Lung (tissue), 12 donors: Measurements from ENCODE around the gene ZNF750. TPM values are rescaled to one million over a fixed set of nuclear protein-coding genes. Genes with fewer than 3 reads are reported as not detected.

Source experiments
- ATAC-seq: fragments of 200-7000 bp; cut with Tn5 transposase; one replicate; pipeline ENCODE4 v1.9.1; 2020; ENCODE audit warnings: moderate number of reproducible peaks; ENCODE audit not compliant: insufficient read depth, low FRiP score
- DNase-seq, 3 donors: peaks; one replicate each; pipeline ENCODE4 v3.0.0-alpha.2; 2013 to 2017
- H3K27ac ChIP-seq, 2 donors: one replicate each; pipeline ENCODE4 v1.5.1; 2013; ENCODE audit warnings: mild to moderate bottlenecking in 2 of 2, moderate library complexity in 2 of 2, control low read depth in 1 of 2, inconsistent platforms in 1 of 2, low read depth in 1 of 2, low read length in 1 of 2
- H3K27me3 ChIP-seq, 3 donors: one replicate each; pipeline ENCODE4 v1.5.1; 2013; ENCODE audit warnings: low read length in 2 of 3; ENCODE audit not compliant: control insufficient read depth in 3 of 3, insufficient read depth in 3 of 3
- H3K36me3 ChIP-seq, 4 donors: one replicate each; pipeline ENCODE4 v1.5.1; 2013; ENCODE audit warnings: low read length in 4 of 4, mild to moderate bottlenecking in 1 of 4, moderate library complexity in 1 of 4; ENCODE audit not compliant: control insufficient read depth in 4 of 4, insufficient read depth in 4 of 4
- H3K4me1 ChIP-seq, 5 donors: one replicate each; pipeline ENCODE4 v1.5.1; 2013; ENCODE audit warnings: low read length in 5 of 5, mild to moderate bottlenecking in 2 of 5, moderate library complexity in 1 of 5; ENCODE audit not compliant: control insufficient read depth in 5 of 5, insufficient read depth in 5 of 5
- H3K4me3 ChIP-seq: one replicate; pipeline ENCODE4 v1.5.1; 2013; ENCODE audit warnings: mild to moderate bottlenecking, control low read depth, moderate library complexity
- H3K9ac ChIP-seq, 2 donors: one replicate each; pipeline ENCODE4 v1.5.1; 2013; ENCODE audit warnings: low read length in 2 of 2, control low read depth in 1 of 2; ENCODE audit not compliant: insufficient read depth in 1 of 2
- H3K9me3 ChIP-seq, 4 donors: one replicate each; pipeline ENCODE4 v1.5.1; 2013; ENCODE audit warnings: low read length in 3 of 4, mild to moderate bottlenecking in 1 of 4, moderate library complexity in 1 of 4; ENCODE audit not compliant: control insufficient read depth in 4 of 4, insufficient read depth in 3 of 4
- CTCF ChIP-seq: IDR thresholded peaks from 2 replicates; pipeline ENCODE4 v1.5.1; 2012; ENCODE audit warnings: mild to moderate bottlenecking; ENCODE audit errors: control extremely low read depth, extremely low read depth
- WGBS, 2 donors: extraction: QIAGEN DNeasy Blood & Tissue Kit; methylation state at CpG; one replicate each; pipeline ENCODE4 v1.1.7; 2013; 5-methylcytosine and 5-hydroxymethylcytosine counted together
- polyA plus RNA-seq, 2 donors: library from polyadenylated mRNA; stranded (reverse); fragments of 200-250 nt; gene quantifications; one replicate each; pipeline ENCODE4 v1.2.1, GENCODE V29; 2013
- total RNA-seq, 2 donors: library from RNA; depleted of rRNA in 1 of 2; stranded (reverse); fragments of >200 nt in 1 of 2; gene quantifications; one replicate each; pipeline ENCODE4 v1.2.1, GENCODE V29; 2014 to 2021
- donor health status: control.
- donor health status: control.
- donor health status: Bipolar disorder and iron deficiency.
- donor health status: healthy.
- donor health status: DM: yes; HTN: yes; CAD: no.

The ZNF750 gene
- total and polyA plus RNA-seq, 4 donors: 1.3 to 4.4 (median 1.9) TPM

- peaks cover 0 to 5% (median 2%) of the 10 kb centered on the region in 4 donors for H3K36me3 ChIP-seq
- no peak overlapping the region for H3K4me3 ChIP-seq
- H3K9ac ChIP-seq: no peak overlapping the region
- H3K27me3 ChIP-seq: no peaks in the 10 kb centered on the region
- WGBS, 2 donors: 44 to 73% methylated on average over 5 of the region's 5 CpGs
- no peak for TF ChIP-seq CTCF
- H3K4me1 ChIP-seq: peaks cover 11 to 61% (median 35%) of the 10 kb centered on the region in 5 donors
- H3K27ac ChIP-seq: no peak overlapping the region
- DNase-seq (no peak), ATAC-seq (no peak)
- H3K9me3 ChIP-seq: no peaks in the 10 kb centered on the region
These were observed 45.1 kb upstream of the ZNF750 start for GRCh38 chr17:82884970-82885353.

DNA sequence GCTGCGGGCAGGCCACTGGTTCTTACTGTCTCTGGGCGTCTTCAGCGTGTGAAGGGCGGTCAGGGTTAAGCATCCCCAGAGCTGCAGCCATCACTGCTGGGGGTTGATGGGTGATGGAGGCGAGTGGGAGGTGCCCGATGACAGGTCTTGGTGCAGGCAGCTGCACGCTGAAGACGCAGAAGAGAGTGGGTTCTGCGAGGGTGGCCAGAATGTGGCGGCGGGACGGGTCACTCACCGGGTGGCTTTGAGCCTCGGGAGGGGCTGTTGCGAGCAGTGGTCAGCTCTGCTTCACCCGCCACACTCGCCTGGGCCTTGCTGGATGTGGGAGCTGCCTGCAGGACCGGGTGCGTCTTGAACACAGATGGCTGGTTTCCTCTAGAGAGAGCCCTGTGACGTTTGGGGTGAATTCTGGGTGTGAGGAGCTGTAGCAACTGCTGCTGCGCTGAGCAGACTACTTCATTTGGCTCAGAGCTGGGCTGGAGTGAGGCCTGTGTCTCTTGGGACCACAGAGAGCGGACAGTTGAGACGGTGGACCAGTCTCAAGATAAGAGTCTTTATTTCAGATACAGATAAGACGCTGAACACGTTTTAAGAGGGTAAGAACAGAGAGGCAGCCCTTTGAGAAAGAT lies 44.6 kb upstream of the ZNF750 start:
- Histone ChIP-seq H3K36me3 (peaks cover 0 to 5% (median 1%) of the 10 kb centered on the region in 4 donors), H3K4me1 (peaks cover 8 to 57% (median 33%) of the 10 kb centered on the region in 5 donors), H3K27me3 (no peaks in the 10 kb centered on the region), H3K4me3 (no peak overlapping the region), H3K9me3 (no peaks in the 10 kb centered on the region), H3K27ac (peak overlapping the region in 1 of 2 donors; percentile 21), H3K9ac (no peak overlapping the region)
- ATAC-seq (no peak), DNase-seq (peak; percentile 47 to 73 (median 53))
- WGBS, 2 donors: 86 to 90% methylated on average over 25 of the region's 25 CpGs
- TF ChIP-seq CTCF: no peak

DNA sequence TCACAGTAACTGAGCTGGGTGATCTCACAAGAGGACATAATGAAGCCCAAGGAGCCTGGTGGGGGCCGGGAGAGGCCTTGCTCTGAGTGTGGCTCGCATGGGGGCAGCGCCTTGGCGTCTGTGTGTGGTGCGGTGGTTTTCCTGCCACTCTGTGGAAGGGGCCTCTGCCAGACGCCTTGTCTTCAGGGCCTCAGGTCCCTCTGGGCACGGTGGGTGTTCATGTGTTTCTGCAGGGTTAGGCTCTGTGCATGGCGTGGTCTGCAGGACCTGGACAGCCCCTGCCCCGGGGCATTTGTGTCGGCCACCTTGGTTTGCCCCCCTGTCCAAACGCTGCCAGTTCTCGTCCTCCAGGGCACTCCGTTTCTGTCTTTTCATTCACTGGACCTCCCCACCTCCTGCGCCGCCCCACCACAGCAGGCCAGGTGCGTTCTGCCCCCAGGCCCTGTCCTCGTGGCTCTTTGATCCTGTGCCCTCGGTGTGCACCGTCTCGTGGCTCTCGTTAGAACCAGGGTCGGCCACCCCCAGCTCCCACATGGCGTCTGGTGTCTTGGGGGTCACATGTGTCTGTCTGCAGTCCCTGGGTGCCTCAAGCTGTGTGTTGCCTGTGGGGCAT lies 43.7 kb upstream of the ZNF750 start:
- ATAC-seq: no peak
- Histone ChIP-seq H3K4me3 (no peak overlapping the region), H3K27ac (peak overlapping the region in 1 of 2 donors; percentile 52), H3K9ac (no peak overlapping the region), H3K4me1 (peaks cover 4 to 59% (median 36%) of the 10 kb centered on the region in 5 donors), H3K9me3 (no peaks in the 10 kb centered on the region), H3K36me3 (peaks cover 0 to 8% (median 1%) of the 10 kb centered on the region in 4 donors), H3K27me3 (no peaks in the 10 kb centered on the region)
- 77 to 80% methylated on average over 23 of the region's 23 CpGs for whole genome bisulfite sequencing, 2 donors
- no peak for DNase-seq
- TF ChIP-seq CTCF: no peak
